MM.1S (cell line): ENCODE measurements around the gene FKBP9.
A peak's percentile ranks its signal among the peaks of the same experiment; 100 is the strongest.
"Not testable (repeated sequence)": the region's sequence is repeated elsewhere in the genome, so short reads cannot be mapped to it uniquely, and the experiment has no call there.

Experiments
- DNase-seq: peaks from one replicate; pipeline ENCODE4 v3.0.0-alpha.2; 2015
- H2AFZ ChIP-seq: fragments of 300-600 bp; sonication (generic); 2 replicates; pipeline ENCODE4 v1.6.0; 2016; ENCODE audit warnings: antibody characterized with exemption, low read length
- H3F3A ChIP-seq: fragments of 300-600 bp; sonication (generic); 2 replicates; pipeline ENCODE4 v1.6.1; 2016; ENCODE audit warnings: mild to moderate bottlenecking, antibody characterized with exemption, low read length, moderate library complexity, mixed read lengths; ENCODE audit not compliant: insufficient read depth
- H3K27ac ChIP-seq: fragments of 300-600 bp; sonication (generic); 2 replicates; pipeline ENCODE4 v1.5.1; 2016; ENCODE audit warnings: mild to moderate bottlenecking, low read length
- H3K27me3 ChIP-seq: fragments of 300-600 bp; sonication (generic); replicated peaks from 2 replicates; pipeline ENCODE4 v1.6.0; 2016; ENCODE audit warnings: low read length; ENCODE audit not compliant: insufficient read depth
- H3K36me3 ChIP-seq: fragments of 300-600 bp; sonication (generic); replicated peaks from 2 replicates; pipeline ENCODE4 v1.6.1; 2016; ENCODE audit warnings: mild to moderate bottlenecking, low read length, mixed read lengths; ENCODE audit not compliant: insufficient read depth
- H3K4me1 ChIP-seq: fragments of 300-600 bp; sonication (generic); 2 replicates; pipeline ENCODE4 v1.6.1; 2016; ENCODE audit warnings: low read length, mixed read lengths
- H3K4me2 ChIP-seq: fragments of 300-600 bp; sonication (generic); 2 replicates; pipeline ENCODE4 v1.6.0; 2016; ENCODE audit warnings: low read depth, low read length
- H3K4me3 ChIP-seq: fragments of 300-600 bp; sonication (generic); 2 replicates; pipeline ENCODE4 v1.5.1; 2016; ENCODE audit warnings: low read length, mixed read lengths
- H3K79me2 ChIP-seq: fragments of 300-600 bp; sonication (generic); 2 replicates; pipeline ENCODE4 v1.6.1; 2016; ENCODE audit warnings: mixed run types, low read length, mixed read lengths
- H3K9ac ChIP-seq: fragments of 300-600 bp; sonication (generic); 2 replicates; pipeline ENCODE4 v1.6.1; 2016; ENCODE audit warnings: low read length, mixed read lengths
- H3K9me2 ChIP-seq: fragments of 300-600 bp; sonication (generic); replicated peaks from 2 replicates; pipeline ENCODE4 v1.6.1; 2016; ENCODE audit warnings: mild to moderate bottlenecking, low read length, mixed read lengths; ENCODE audit not compliant: insufficient read depth
- H3K9me3 ChIP-seq: fragments of 300-600 bp; sonication (generic); replicated peaks from 2 replicates; pipeline ENCODE4 v1.6.1; 2016; ENCODE audit warnings: mild to moderate bottlenecking, low read length, mixed read lengths; ENCODE audit not compliant: insufficient read depth
- H4K20me1 ChIP-seq: fragments of 300-600 bp; sonication (generic); 2 replicates; pipeline ENCODE4 v1.6.1; 2016; ENCODE audit warnings: mild to moderate bottlenecking, low read length, moderate library complexity, mixed read lengths; ENCODE audit not compliant: insufficient read depth
- CTCF ChIP-seq: fragments of 300-600 bp; sonication (generic); IDR thresholded peaks from 2 replicates; pipeline ENCODE4 v1.5.1; 2016; ENCODE audit warnings: antibody characterized with exemption, low read length, mixed read lengths
- EZH2 ChIP-seq: fragments of 300-600 bp; sonication (generic); optimal IDR thresholded peaks from 2 replicates; pipeline ENCODE3; 2017; ENCODE audit warnings: low read depth, mild to moderate bottlenecking, antibody characterized with exemption, low read length, mixed read lengths
- EZH2phosphoT487 ChIP-seq: fragments of 300-600 bp; sonication (generic); IDR thresholded peaks from 2 replicates; pipeline ENCODE4 v1.6.1; 2018; ENCODE audit warnings: antibody characterized with exemption, low read length

The FKBP9 gene

GRCh38 chr7:32952876-32953275 lies 4.4 kb upstream of the FKBP9 start:
- TF ChIP-seq EZH2phosphoT487 (no peak), CTCF (no peak), EZH2 (no peak)
- H3K9me2 ChIP-seq = no peaks in the 10 kb centered on the region
- H3K9ac ChIP-seq = no peak overlapping the region
- H3K4me2 ChIP-seq = no peak overlapping the region
- DNase-seq = no peak
- no peak overlapping the region for H3K4me3 ChIP-seq
- no peak overlapping the region for H3K27ac ChIP-seq
- H3K4me1 ChIP-seq = no peaks in the 10 kb centered on the region
- H4K20me1 ChIP-seq = no peaks in the 10 kb centered on the region
- H3F3A ChIP-seq = no peaks in the 10 kb centered on the region
- no peak overlapping the region for H2AFZ ChIP-seq
- no peaks in the 10 kb centered on the region for H3K9me3 ChIP-seq
- no peaks in the 10 kb centered on the region for H3K79me2 ChIP-seq
- no peaks in the 10 kb centered on the region for H3K36me3 ChIP-seq
- H3K27me3 ChIP-seq = no peaks in the 10 kb centered on the region

GRCh38 chr7:32958046-32959025 lies 1.1 kb downstream of the FKBP9 start:
- Histone ChIP-seq H3K4me3 (peak overlapping the region; percentile 75), H3F3A (no peaks in the 10 kb centered on the region), H2AFZ (peak overlapping the region; percentile 95), H3K4me1 (no peaks in the 10 kb centered on the region), H4K20me1 (no peaks in the 10 kb centered on the region), H3K79me2 (no peaks in the 10 kb centered on the region), H3K27ac (no peak overlapping the region), H3K36me3 (no peaks in the 10 kb centered on the region), H3K9me3 (no peaks in the 10 kb centered on the region), H3K9ac (peak overlapping the region; percentile 55; the same call in 1 of the 2 replicates), H3K27me3 (no peaks in the 10 kb centered on the region), H3K4me2 (peak overlapping the region; percentile 92), H3K9me2 (no peaks in the 10 kb centered on the region)
- TF ChIP-seq CTCF = no peak
- no peak for TF ChIP-seq EZH2phosphoT487
- no peak for TF ChIP-seq EZH2
- DNase-seq = no peak

- not testable (repeated sequence) for H3K4me3 ChIP-seq, H3K9me3 ChIP-seq, H3K9ac ChIP-seq, H3K27me3 ChIP-seq, H3K36me3 ChIP-seq, H3K4me2 ChIP-seq, DNase-seq, H3F3A ChIP-seq, H3K79me2 ChIP-seq, H3K9me2 ChIP-seq, H4K20me1 ChIP-seq, H3K4me1 ChIP-seq, H3K27ac ChIP-seq, H2AFZ ChIP-seq
Observed at GRCh38 chr7:32963880-32964301, 6.7 kb downstream of the FKBP9 start.
